NB4 (cell line): ENCODE data around the gene KIAA1217.

Experiments used
- POLR2A ChIP-seq: IDR thresholded peaks from 2 replicates; pipeline ENCODE4 v1.6.1; 2011; ENCODE audit warnings: mild to moderate bottlenecking; ENCODE audit not compliant: insufficient read length; ENCODE audit errors: extremely low read depth
- TF ChIP-seq, protein P1 (sequence below): IDR thresholded peaks from one replicate; pipeline ENCODE4 v1.5.1; 2012; ENCODE audit warnings: low read depth, low read length
- TF ChIP-seq, protein P2 (sequence below): IDR thresholded peaks from 2 replicates; pipeline ENCODE4 v1.6.1; 2011; ENCODE audit warnings: low read depth, low read length

DNA sequence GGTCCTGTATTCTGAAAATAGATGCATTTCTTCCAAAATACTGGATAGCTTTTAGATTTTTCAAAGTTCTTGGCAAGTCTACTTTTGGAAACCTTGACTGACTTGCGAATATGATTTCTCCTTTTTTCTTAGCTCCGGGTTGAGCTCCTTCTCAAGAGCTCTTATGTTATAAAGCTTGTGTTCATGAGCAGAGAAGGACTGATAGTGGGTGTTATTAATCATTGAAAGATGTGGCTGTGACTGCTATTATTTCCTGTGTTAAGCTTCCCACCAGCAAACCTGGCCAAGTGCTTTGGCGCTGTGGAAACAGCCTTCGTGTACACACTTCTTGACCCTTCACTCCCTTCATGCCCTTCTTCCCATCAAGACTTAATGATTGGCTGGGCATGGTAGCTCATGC is 98.2 kb downstream of the KIAA1217 start:
- TF ChIP-seq, protein P1, sequence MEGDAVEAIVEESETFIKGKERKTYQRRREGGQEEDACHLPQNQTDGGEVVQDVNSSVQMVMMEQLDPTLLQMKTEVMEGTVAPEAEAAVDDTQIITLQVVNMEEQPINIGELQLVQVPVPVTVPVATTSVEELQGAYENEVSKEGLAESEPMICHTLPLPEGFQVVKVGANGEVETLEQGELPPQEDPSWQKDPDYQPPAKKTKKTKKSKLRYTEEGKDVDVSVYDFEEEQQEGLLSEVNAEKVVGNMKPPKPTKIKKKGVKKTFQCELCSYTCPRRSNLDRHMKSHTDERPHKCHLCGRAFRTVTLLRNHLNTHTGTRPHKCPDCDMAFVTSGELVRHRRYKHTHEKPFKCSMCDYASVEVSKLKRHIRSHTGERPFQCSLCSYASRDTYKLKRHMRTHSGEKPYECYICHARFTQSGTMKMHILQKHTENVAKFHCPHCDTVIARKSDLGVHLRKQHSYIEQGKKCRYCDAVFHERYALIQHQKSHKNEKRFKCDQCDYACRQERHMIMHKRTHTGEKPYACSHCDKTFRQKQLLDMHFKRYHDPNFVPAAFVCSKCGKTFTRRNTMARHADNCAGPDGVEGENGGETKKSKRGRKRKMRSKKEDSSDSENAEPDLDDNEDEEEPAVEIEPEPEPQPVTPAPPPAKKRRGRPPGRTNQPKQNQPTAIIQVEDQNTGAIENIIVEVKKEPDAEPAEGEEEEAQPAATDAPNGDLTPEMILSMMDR = no peak
- no peak for TF ChIP-seq POLR2A
- TF ChIP-seq, protein P2, sequence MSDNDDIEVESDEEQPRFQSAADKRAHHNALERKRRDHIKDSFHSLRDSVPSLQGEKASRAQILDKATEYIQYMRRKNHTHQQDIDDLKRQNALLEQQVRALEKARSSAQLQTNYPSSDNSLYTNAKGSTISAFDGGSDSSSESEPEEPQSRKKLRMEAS = no peak
